C1 segment of cervical spinal cord (tissue), 14 donors: ENCODE data around the gene ABCF3.

Source experiments
- DNase-seq, 14 donors: peaks; one replicate each; lab custom pipeline; 2025; lab: John Stamatoyannopoulos, UW

The ABCF3 gene

DNA sequence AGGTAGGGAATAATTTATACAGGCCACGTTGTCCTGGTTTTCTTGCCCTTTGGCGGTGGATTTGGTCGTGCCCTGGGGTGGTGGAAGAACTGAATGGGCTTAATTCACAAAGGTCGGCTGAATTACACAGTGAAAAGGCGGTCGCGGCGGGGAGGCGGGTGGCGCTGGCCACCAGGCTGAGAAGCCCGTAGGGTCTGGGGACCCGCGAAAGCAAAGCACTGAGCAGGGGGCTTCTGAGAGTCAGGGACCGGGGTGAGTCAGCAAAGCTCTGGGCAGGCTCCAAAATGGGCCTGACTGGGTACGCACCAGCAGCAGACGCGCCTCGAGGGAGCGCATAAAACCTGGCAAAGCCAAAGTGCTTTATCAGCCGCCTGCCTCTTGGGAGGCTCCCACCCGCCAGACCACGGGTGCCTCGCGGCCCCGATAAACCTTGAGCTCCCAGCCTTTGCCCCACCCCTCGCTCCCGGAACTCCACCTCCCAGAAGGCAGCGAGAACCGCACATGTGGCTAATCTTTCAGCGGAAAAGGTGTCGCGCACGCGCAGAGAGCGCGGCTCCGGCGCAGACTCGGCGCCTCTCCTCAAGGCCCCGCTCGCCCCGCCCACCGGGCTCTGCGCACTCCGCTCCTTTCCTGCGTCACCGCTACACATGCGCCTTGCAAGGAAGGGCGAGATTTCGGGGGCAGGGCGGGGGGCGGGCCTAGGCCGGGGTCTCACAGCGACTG is 377 bp upstream of the ABCF3 start:
- peak; percentile 97 to 100 (median 99) for DNase-seq

DNA sequence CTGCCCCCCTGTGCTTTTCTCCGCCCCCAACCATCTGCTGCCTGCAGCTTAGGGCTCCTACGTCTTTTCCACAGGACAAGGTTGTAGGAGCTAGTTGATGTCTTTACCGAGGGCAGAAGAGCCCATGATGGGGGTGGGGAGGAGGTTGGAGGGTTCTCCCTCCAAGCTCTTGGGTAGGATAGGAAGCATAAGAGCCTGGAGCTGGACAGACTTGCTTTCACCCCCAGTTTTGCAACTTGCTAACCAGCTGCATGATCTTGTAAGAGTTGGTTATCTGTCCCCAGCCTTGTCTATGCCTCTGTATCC is 856 bp downstream of the ABCF3 start:
- no peak for DNase-seq

DNA sequence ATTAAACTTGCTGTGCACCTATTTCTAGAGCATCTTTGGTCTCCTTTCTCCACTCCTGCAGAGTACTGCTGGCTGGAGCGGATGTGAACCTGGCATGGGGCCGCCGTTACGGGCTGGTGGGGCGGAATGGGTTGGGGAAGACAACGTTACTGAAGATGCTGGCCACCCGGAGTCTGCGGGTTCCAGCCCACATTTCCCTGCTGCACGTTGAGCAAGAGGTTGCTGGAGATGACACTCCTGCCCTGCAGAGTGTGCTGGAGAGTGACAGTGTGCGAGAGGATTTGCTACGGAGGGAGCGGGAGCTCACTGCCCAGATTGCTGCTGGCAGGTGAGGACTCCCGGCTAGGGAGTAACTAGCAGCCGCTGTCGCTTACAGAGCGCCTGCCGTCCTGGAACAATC is 2.1 kb downstream of the ABCF3 start:
- DNase-seq: peak in 1 of 14 donors; percentile 17

DNA sequence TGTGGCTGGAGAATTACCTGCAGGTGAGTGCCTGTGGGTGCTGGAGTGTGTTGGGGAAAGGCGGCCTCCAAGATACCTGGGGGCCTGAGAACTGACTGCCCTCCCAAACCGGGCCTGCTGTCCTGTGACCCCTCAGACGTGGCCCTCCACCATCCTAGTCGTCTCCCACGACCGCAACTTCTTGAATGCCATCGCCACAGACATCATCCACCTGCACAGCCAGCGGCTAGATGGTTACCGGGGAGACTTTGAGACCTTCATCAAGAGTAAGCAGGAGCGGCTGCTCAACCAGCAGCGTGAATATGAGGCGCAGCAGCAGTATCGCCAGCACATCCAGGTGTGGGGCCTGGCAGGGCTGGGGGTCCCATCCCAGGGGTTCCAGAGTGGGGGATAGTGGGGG is 3.4 kb downstream of the ABCF3 start:
- DNase-seq: no peak

DNA sequence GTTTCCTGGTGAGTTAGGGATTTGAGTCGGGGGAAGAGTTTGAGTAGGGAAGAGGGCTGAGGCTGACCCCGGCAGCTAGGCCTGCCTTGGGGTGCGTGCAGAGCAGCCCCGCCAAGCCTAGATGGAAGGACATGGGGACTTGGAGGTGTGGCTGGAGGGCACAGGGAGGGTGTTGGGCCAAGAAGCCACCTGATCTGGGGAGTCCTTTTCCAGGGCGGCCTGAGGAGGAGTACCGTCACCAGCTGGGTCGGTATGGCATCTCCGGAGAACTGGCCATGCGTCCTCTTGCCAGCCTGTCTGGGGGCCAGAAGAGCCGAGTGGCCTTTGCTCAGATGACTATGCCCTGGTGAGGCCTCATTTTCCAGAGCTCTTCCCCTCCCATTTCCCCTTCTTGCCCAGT is 6.9 kb downstream of the ABCF3 start:
- no peak for DNase-seq

GRCh38 chr3:184193991-184194539 is 8.1 kb downstream of the ABCF3 start:
- no peak for DNase-seq

- DNase-seq: no peak
Measured at GRCh38 chr3:184196536-184196935, 10.5 kb downstream of the ABCF3 start.

GRCh38 chr3:184198509-184198908 is 12.5 kb downstream of the ABCF3 start:
- no peak for DNase-seq

GRCh38 chr3:184200825-184201224 is 14.8 kb downstream of the ABCF3 start:
- no peak for DNase-seq

GRCh38 chr3:184203526-184203925 is 17.5 kb downstream of the ABCF3 start:
- no peak for DNase-seq

GRCh38 chr3:184209146-184209923 is 23.3 kb downstream of the ABCF3 start:
- DNase-seq: no peak

- DNase-seq: no peak
Measured at GRCh38 chr3:184211297-184211696, 25.3 kb downstream of the ABCF3 start.

DNA sequence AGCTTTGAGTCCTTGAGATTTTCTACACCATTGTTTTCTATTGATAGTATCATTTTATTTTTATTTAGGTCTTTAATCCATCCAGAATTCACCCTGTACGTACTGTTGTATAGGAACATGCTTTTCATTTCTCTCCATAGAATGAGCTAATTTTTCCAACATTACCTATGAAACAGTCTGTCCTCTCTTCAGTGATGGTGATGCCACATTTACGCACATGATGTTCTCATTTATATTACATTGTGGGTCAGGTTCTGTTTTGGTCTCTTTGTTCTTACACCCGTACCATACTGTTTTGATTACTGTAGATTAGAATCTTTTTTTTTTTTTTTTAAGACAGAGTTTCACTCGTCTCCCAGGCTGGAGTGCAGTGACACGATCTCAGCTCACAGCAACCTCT is 25.7 kb downstream of the ABCF3 start:
- no peak for DNase-seq

DNA sequence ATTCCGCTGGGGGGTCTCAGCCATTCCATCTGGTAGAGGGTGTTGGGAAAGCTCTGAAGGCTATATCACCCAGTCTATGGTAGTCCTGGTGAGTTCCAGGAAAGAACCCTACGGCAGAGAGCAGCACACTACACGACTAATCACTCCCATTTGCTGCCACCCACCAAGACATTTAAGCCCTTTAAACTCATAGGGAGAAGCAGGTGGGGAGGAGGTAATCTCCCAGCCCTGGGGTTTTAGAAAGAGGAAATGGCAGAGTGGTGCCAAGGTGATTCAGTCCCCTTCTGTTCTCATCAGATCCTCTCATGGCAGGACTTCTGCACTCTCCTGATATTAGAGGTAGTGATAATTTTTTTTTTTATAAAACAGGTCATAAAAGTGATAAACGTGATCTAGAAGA is 32.8 kb downstream of the ABCF3 start:
- DNase-seq: no peak

GRCh38 chr3:184222521-184222920 is 36.5 kb downstream of the ABCF3 start:
- no peak for DNase-seq

GRCh38 chr3:184223946-184224345 is 37.9 kb downstream of the ABCF3 start:
- no peak for DNase-seq

- peak in 2 of 14 donors; percentile 12 to 15 for DNase-seq
Measured at GRCh38 chr3:184227481-184227935, 41.5 kb downstream of the ABCF3 start.

GRCh38 chr3:184228376-184229137 is 42.6 kb downstream of the ABCF3 start:
- DNase-seq: peak in 1 of 14 donors; percentile 45

DNA sequence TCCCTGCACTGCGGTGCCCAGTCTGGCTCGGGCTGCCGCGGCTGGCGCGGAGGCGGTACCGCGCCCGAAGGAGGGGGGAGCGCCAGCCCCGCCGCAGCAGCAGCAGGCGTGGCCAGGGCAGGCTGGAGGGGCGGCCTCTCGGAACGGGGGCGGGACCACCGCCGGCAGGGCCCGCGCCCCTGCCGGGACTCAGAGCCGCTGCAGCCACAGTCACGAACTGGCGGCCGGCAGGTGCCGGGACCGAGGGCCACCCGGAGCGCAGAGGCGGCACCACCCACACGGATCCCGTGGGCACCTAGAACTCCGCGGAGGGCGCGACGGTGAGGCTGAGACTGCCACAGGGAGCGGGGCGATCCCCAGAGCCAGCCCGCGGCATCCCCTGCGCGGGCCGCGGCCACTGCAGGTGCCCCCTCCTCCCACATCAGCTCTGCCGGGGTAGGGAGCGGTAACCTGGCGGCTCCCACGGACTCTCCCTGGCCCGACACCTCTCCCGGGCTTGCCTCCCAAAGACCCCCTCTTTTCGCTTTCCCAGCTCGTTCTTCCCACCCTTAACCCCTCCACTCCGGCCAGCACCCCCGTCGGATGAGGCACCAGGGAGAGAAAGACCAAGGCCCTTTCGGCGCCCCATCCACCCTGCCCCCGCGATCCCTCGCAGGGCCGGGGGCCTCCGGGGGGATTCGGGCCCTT is 43.5 kb downstream of the ABCF3 start, which contains the start of gene VWA5B2:
TSS of gene VWA5B2 (plus strand) at position 192 of the 687 bp plus-strand sequence. CDS start 944 bp downstream, outside the sequence.
- peak in 3 of 14 donors; percentile 14 to 73 (median 17) for DNase-seq

- no peak for DNase-seq
Measured at GRCh38 chr3:184230081-184230602, 44.1 kb downstream of the ABCF3 start.
